K562 (cell line): ENCODE measurements around the gene MAN1B1. TPM values are rescaled to one million over a fixed set of nuclear protein-coding genes. Genes with fewer than 3 reads are reported as not detected.

Source experiments
- ATAC-seq: fragments of 200-7000 bp; cut with Tn5 transposase; 3 replicates; pipeline ENCODE4 v1.9.1; 2020; ENCODE audit warnings: moderate library complexity
- BruUV-seq: library from RNA; stranded (reverse); fragments of 400-500 nt; replicated peaks from 2 replicates; lab custom pipeline; 2021; lab: Mats Ljungman, UMichigan
- CTCF ChIA-PET: fragments of 300-600 bp; formaldehyde crosslinking; extraction: SDS; loops from one replicate; lab custom pipeline; 2021; ENCODE audit warnings: low intra/inter-chr PET ratio; lab: Yijun Ruan, JAX
- POLR2A ChIA-PET: fragments of 300-600, 350-650 bp; sonication (Branson Sonifier 250); formaldehyde crosslinking; extraction: SDS; loops from one replicate; lab custom pipeline; 2021; ENCODE audit warnings: antibody characterized with exemption, inconsistent platforms; lab: Yijun Ruan, JAX
- DNase-seq, 4 experiments: peaks; one replicate each; pipeline versions ENCODE4 v3.0.0 to v3.0.0-alpha.2; 2011 to 2018; ENCODE audit warnings: low spot score in 3 of 4, mixed read lengths in 3 of 4; ENCODE audit errors: extremely low read depth in 1 of 4
- FAIRE-seq: peaks from 2 replicates; lab custom pipeline; 2011; peaks lifted over from hg19 to GRCh38; lab: Jason Lieb, UNC
- H2AFZ ChIP-seq: 2 replicates; pipeline ENCODE4 v1.6.0; 2011; ENCODE audit warnings: low read depth, low read length, control low read depth, inconsistent platforms
- H3K27ac ChIP-seq: fragments of 200-600 bp; 3 replicates; pipeline ENCODE4 v1.8.0; 2011; ENCODE audit warnings: low read depth, mild to moderate bottlenecking, control low read depth, inconsistent platforms, low read length, moderate library complexity, mixed read lengths; ENCODE audit errors: extremely low read depth
- H3K27me3 ChIP-seq, 2 experiments: fragments of 300-600 bp in 1 of 2; 2 replicates in 1 of 2; 3 replicates in 1 of 2; pipeline versions ENCODE4 v1.6.0 to v1.8.0; 2011; ENCODE audit warnings: inconsistent platforms in 2 of 2, low read length in 2 of 2, mild to moderate bottlenecking in 1 of 2, mixed read lengths in 1 of 2, moderate library complexity in 1 of 2; ENCODE audit not compliant: control insufficient read depth in 2 of 2, insufficient read depth in 2 of 2
- H3K36me3 ChIP-seq: fragments of 300-600 bp; 3 replicates; pipeline ENCODE4 v1.8.0; 2011; ENCODE audit warnings: mild to moderate bottlenecking, low read length, inconsistent platforms; ENCODE audit not compliant: control insufficient read depth, insufficient read depth
- H3K4me1 ChIP-seq, 2 experiments: fragments of 200-600 bp in 1 of 2; replicated peaks in 1 of 2; 2 replicates in 1 of 2; 3 replicates in 1 of 2; pipeline versions ENCODE4 v1.5.1 to v1.8.0; 2011; ENCODE audit warnings: inconsistent platforms in 2 of 2, low read length in 2 of 2, mild to moderate bottlenecking in 1 of 2, mixed read lengths in 1 of 2, moderate library complexity in 1 of 2; ENCODE audit not compliant: control insufficient read depth in 2 of 2, insufficient read depth in 2 of 2
- H3K4me2 ChIP-seq: 2 replicates; pipeline ENCODE4 v1.6.1; 2011; ENCODE audit warnings: low read length, control low read depth, inconsistent platforms, mixed read lengths; ENCODE audit not compliant: insufficient read depth
- H3K4me3 ChIP-seq: fragments of 200-600 bp; sonication (generic), shearing (Covaris generic); 2 replicates; pipeline ENCODE4 v1.5.1; 2016; ENCODE audit warnings: control low read depth, inconsistent platforms
- H3K79me2 ChIP-seq: fragments of 200-600 bp; 3 replicates; pipeline ENCODE4 v1.8.0; 2011; ENCODE audit warnings: low read length, inconsistent platforms; ENCODE audit not compliant: control insufficient read depth, insufficient read depth
- H3K9ac ChIP-seq, 2 experiments: 2 replicates each; pipeline versions ENCODE4 v1.6.0 to v1.6.1; 2011; ENCODE audit warnings: low read depth in 2 of 2, low read length in 2 of 2, control low read depth in 1 of 2, inconsistent platforms in 1 of 2, mild to moderate bottlenecking in 1 of 2, mixed read lengths in 1 of 2; ENCODE audit not compliant: insufficient read depth in 1 of 2
- H3K9me1 ChIP-seq: one replicate; pipeline ENCODE4 v1.6.0; 2011; ENCODE audit warnings: inconsistent platforms, mild to moderate bottlenecking, low read length, moderate library complexity; ENCODE audit not compliant: control insufficient read depth, insufficient read depth
- H3K9me3 ChIP-seq: replicated peaks from 2 replicates; pipeline ENCODE4 v1.5.1; 2011; ENCODE audit warnings: low read depth, low read length, inconsistent platforms; ENCODE audit not compliant: control insufficient read depth, insufficient read depth
- H4K20me1 ChIP-seq: replicated peaks from 2 replicates; pipeline ENCODE4 v1.6.1; 2011; ENCODE audit warnings: low read length, inconsistent platforms, mixed read lengths; ENCODE audit not compliant: control insufficient read depth, insufficient read depth
- CEBPG ChIP-seq, 3 experiments: fragments of 200-800 bp in 1 of 3; sonication (Bioruptor generic) in 1 of 3; sonication (generic) in 1 of 3; formaldehyde crosslinking in 1 of 3; IDR thresholded peaks in 2 of 3; conservative IDR thresholded peaks in 1 of 3; 2 replicates each; pipeline versions ENCODE4 v1.6.1 to v1.8.0; 2016 to 2022; ENCODE audit warnings: missing compliant biosample characterization in 2 of 3, missing genetic modification characterization in 2 of 3, mild to moderate bottlenecking in 1 of 3, missing genetic modification reagents in 1 of 3
- FOXA1 ChIP-seq: fragments of 450-650 bp; IDR thresholded peaks from 2 replicates; pipeline ENCODE4 v1.6.1; 2016; ENCODE audit warnings: mild to moderate bottlenecking, borderline replicate concordance
- ZBTB1 ChIP-seq: sonication (generic); formaldehyde crosslinking; IDR thresholded peaks from 2 replicates; pipeline ENCODE4 v1.8.1; 2023; ENCODE audit warnings: missing genetic modification reagents, low read depth, mild to moderate bottlenecking, borderline replicate concordance
- ZBTB7A ChIP-seq: IDR thresholded peaks from 2 replicates; pipeline ENCODE4 v1.6.1; 2011; ENCODE audit warnings: low read depth, mild to moderate bottlenecking, low read length, moderate library complexity, borderline replicate concordance; ENCODE audit not compliant: control insufficient read depth
- WGBS: fragments of 100-300 bp; shearing (Covaris generic); methylation state at CpG from one replicate; pipeline ENCODE4 v1.1.6; 2016; ENCODE audit warnings: low coverage, mixed read lengths; ENCODE audit not compliant: insufficient coverage; ENCODE audit errors: missing lambda C conversion rate; 5-methylcytosine and 5-hydroxymethylcytosine counted together
- in situ Hi-C: fragments of 300-500 bp; cut with MboI; formaldehyde crosslinking; loops from 4 replicates; pipeline ENCODE4 v1.15.0; 2018; ENCODE audit warnings: inconsistent platforms, mixed read lengths
- intact Hi-C: fragments of 100-400 bp; cut with micrococcal nuclease; formaldehyde crosslinking; loops from 2 replicates; pipeline ENCODE4 v1.14.2; 2022
- polyA plus RNA-seq, 8 experiments: library from polyadenylated mRNA; depleted of rRNA in 4 of 8; stranded (reverse) in 5 of 8; unstranded in 3 of 8; fragments of >200 nt; fragmentation: Nextera tagmentation in 2 of 8; fragmentation: Illumina TruSeq in 1 of 8; extraction: Ambion mirVana in 2 of 8; extraction: Trizol in 1 of 8; gene quantifications; 2 replicates each; pipeline versions ENCODE4 v1.2.1 to v1.2.3, GENCODE V29; 2011 to 2014; ENCODE audit warnings: inconsistent platforms in 1 of 8, missing spikeins in 1 of 8
- total RNA-seq, 7 experiments: library from RNA; depleted of rRNA in 6 of 7; stranded (reverse); fragments of >200 nt in 6 of 7; fragmentation: Illumina TruSeq in 2 of 7; extraction: Trizol in 2 of 7; gene quantifications; 2 replicates each; pipeline versions ENCODE4 v1.2.1 to v1.2.3, GENCODE V29; 2011 to 2021; ENCODE audit warnings: low replicate concordance in 1 of 7

Gene MAN1B1
- total and polyA plus RNA-seq, 9 of the 15 experiments (the other 6 are each of a cell fraction or from before 2014, with no cell fraction given), result 0.55 to 36.6 (median 27.3) TPM

- peak overlapping the region; percentile 76; the same call in 2 of the 3 replicates for H3K27ac ChIP-seq
- peak; percentile 5 for ATAC-seq
- peak in 1 of 4 experiments; percentile 50 for DNase-seq
- no peaks in the 10 kb centered on the region for H3K9me3 ChIP-seq
- intact Hi-C loops, result no loop called here
- peaks cover 44% of the 10 kb centered on the region; the same call in 2 of the 3 replicates for H3K36me3 ChIP-seq
- 2% methylated on average over 22 of the region's 45 CpGs for WGBS
- BruUV-seq, result no TSS peak
- peak overlapping the region; percentile 61 to 90 for H3K9ac ChIP-seq
- ChIA-PET CTCF (no interaction called here), POLR2A (interaction anchor here (0.6 to 1.0 kb wide), 6 partner anchors 9 to 127 kb away, joined by 3 to 4 read pairs (median 4); partner anchors contain the start of gene TUBB4B)
- peak overlapping the region; percentile 61; the same call in 1 of the 2 replicates for H3K4me2 ChIP-seq
- FAIRE-seq, result no peak
- peaks cover 18 to 77% of the 10 kb centered on the region in 2 experiments for H3K4me1 ChIP-seq
- in situ Hi-C loops, result no loop called here
- no peak for TF ChIP-seq FOXA1
- 0 out of 2 replicates have a peak, but pooled peaks have one; percentile 68 for TF ChIP-seq ZBTB7A
- no peak for TF ChIP-seq CEBPG (CRISPR knock-in tag; IDR thresholded peaks at IDR 0.05)
- no peak for TF ChIP-seq CEBPG (tag; conservative IDR thresholded peaks at IDR 0.05 in 1 of 2, IDR thresholded peaks at IDR 0.05 in 1 of 2)
- TF ChIP-seq ZBTB1 (CRISPR knock-in tag), result no peak
- peaks cover 27% of the 10 kb centered on the region for H3K79me2 ChIP-seq
- peak overlapping the region; percentile 94; the same call in 1 of the 2 replicates for H2AFZ ChIP-seq
- no peaks in the 10 kb centered on the region for H3K27me3 ChIP-seq
- H3K9me1 ChIP-seq, result no peaks in the 10 kb centered on the region
- no peaks in the 10 kb centered on the region for H4K20me1 ChIP-seq
- H3K4me3 ChIP-seq, result peak overlapping the region; percentile 72
Observed at GRCh38 chr9:137114220-137114612, 27.4 kb downstream of the MAN1B1 start.
